ENCODE results near the gene AAK1.
A peak's percentile ranks its signal among the peaks of the same experiment; 100 is the strongest.
"Not testable (repeated sequence)": the region's sequence is repeated elsewhere in the genome, so short reads cannot be mapped to it uniquely, and the experiment has no call there.

The AAK1 gene

DNA sequence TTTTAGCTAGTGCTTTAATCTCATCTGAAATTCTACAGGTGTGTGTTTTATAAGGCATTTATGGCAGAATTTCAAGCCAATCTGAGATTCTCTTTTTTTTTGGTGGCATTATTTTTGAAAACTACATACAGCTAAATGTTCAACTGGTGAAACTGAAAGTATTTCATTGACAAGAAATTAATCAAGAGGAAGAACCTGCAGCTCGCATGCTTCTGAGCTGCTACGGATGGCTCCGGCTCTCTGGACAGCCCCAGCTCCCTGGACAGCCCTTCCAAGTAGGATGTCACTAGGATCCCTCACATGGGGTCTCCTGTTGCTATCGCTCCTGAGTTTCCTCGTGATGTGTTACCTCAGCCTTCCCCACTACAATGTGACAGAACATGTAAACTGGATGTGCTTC lies 46.4 kb downstream of the AAK1 start:
- no peak for DNase-seq

DNA sequence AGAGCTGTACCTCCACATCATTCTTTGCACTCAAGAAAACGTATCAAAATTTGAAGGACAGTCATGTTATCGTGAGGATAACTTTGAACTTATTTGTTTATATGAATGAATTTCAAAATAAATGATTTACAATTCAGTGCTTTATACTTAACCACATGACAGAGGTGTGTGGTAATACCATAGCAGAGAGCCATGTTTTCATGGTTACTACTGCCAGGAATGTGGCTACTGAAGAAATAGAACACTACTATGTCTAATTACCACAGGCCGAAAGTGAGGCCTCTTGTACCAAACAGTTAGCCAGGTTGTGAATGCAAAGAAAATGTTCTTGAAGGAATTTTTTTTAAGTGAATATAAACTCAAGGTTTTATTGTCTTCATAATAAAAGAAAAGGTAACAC lies 49.2 kb downstream of the AAK1 start:
- DNase-seq: no peak

DNA sequence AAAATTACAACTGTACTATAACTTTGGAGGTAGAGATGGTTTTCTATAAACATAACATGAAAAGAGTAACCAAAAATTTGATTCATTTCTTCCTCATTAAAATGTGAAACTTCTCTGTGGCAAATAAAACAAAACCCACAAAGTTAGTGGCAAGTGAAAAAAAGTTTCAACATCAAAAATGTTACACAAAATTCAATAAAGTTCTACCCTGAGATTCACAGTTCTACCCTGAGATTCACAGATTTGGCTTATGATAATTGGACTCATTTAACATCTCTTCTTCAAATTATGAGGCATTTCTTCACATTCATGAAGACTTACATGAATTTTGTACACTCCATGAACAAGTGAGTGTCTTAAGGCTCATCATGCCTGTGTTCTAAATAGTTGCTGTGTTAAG lies 51.0 kb downstream of the AAK1 start:
- no peak for DNase-seq

DNA sequence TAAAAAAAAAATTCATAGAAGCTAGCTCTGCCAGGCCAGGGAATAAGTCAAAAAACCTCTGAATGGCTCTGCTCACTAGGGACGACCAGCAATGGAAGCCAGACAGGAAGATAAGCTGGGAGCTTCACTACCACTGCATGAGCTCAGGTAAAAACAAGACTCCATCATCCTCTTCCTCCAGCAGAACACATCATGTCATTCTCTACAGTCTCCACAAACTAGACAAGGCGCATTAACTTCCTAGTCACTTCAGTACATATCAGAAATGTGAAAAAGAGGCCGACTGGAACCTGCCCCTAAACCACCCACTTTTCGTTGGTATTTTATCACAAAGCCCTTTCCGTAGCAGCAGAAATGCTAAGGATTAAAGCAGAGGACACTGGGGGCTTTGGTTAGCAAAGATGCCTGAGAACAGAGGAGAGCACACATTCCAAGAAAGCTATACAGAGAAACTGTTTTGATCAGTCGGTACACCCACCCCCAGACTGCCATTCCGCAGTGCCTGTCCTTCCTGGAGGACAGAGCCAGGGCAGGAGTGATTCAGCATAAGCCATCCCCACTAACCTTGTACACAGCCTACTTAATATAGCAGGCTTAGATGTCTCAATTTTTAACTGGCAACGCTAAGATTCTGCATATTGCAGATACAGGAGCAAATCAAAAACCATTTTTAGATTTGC lies 53.4 kb downstream of the AAK1 start:
- DNase-seq: no peak

DNA sequence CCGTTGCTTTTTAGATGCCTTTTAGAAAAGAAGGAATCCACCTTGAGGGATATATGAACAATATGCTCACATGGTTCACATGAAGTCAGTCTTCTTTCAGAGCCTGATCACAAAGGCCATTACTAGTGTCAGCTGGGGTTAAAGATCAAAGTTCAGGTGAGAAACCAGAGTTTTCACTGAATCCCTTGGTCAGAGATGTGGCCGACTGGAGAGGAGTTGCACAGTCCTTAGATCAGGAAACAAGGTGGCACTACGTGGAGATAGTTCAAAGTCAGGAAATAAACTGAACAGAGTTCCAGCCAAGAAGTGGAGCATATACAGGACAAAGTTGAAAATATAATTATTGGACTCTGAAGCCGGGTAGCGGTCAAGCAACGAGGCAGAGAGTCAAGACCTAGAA lies 54.6 kb downstream of the AAK1 start:
- DNase-seq: no peak

DNA sequence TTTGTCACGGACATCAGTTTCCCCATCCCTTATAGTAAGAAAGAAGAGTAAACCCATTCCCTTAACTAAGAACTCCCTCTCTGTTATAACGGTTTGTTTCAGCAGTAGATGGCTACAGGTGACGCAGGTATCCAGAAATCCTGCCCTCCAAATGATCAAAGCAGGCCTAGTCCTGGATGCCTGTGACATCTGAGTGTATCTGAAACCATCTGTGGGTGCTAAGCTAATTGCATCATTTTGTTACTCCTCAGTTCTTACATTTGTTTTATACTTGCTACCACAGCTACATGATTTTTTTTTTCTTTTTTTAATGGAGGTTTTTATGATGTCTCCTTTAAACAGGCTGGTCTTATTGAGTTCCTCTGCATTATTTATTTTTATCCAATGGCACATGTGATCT lies 55.1 kb downstream of the AAK1 start:
- no peak for DNase-seq

DNA sequence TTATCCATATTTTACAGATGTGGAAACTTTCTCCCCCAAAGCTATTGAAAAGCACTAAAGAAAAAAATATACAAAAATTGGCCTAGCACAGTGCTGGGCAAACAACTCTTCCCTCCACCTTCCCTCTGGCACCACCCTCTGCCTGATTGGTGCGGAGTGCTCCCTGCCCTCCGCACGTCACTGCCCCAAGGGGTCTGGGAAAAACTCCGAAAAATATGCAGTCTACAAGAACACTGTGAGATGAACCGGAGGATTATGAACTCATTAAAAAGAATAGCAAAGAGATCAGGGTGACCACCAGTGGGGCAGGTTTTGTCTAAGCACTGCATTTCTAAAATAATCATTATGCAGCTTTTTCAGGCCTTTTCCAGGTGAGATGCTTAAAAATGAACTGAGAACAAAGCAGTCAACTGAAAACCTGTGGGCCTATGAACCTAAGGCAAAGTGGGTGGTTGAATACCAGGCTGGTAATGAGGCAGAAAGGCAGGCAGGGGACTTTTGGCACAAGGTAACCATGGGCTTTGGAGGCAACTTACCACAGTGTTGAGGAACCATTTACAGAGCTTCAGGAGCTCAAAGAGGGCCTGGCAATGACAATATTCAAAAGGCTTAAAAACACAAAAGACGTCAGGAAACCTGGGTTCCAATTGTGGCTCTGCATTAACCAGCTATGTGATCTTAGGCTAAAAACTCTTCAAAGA lies 57.5 kb downstream of the AAK1 start:
- DNase-seq: no peak

DNA sequence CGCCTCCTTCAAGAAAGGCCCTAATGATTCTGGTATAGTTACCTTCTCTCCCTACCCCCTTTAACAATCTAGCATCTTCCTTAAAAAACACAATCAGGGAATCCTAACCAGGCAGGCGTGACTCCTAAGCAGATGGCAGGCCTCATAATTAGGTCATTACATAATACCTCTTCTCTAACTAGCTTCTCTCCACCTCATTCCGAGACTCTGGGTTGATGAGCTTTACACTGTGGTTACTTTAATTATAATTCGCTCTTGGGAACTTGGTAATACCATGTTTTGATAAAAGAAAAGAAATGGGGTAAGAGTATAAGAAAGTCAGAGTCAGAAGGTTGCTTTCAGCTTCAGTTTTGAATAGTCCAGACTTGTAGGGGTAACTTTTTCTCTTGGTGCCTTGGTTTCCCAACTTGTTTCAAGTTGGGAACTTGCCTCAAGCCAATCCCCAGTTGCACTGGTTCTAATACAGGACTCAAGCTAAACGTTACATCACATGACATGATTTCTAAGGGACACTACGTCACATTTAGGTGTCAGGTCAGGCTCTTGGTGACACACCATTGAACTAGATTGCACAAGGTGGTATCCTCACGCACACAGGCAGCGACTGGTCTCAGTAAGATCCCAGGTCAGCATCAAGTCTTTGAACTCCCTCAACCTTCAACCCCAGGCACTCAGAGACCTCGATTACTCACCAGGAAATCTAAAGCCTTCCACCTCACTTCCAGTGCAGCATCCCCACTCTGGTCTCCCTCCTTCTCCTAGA lies 59.2 kb downstream of the AAK1 start:
- DNase-seq: peak in 1 of 2 donors; percentile 24

DNA sequence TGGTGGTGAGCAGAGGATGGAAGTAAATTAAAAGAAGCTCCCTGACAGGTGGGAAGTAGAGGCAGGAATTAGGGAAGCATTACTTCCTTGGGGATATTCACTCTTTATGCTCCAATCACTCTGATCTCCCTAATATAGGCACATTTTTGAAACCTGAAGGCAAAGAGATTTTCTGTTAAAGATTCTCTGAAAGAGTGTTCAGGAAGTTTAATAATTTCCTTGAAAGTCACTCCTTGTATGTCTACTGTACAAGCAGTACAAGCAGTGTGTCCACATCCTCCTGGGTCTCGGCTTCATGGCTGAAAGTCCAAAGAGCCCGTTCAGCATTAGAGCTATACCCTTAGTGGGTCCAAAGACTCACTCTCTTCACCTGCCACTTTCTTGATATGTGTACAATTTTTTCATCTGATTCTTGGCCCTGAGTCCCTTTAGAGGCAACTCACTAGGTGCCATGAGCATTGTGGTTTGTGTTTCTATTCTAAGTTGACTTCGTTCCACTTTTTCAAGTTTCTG lies 60.2 kb downstream of the AAK1 start:
- DNase-seq: no peak

DNA sequence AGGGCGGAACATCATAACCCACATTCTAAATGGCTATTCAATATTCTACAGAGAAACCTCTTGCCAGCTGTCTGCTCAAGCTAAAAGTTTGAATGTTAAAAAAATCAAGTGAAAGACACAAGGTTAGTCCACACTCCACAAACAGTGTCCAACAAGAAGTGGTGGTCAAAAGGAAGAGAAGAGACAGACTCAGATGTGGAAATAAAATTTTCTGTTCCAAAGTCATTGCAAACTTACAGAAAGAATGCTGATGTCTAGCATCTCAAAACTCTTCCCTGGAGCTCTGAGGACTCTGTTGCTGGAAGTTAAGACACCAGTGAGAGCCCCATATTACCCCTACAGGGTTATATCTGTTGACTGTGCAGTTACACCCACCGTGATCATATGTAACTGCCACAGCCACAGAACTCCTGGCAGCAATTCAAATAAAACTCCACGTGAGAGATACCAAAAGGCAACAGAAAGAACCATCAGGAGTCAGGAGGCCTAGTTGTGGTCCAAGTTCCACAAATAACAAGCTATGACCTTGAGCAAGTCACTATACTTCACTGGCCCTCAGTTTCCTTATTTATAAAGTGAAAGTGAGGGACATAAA lies 60.9 kb downstream of the AAK1 start:
- no peak for DNase-seq

DNA sequence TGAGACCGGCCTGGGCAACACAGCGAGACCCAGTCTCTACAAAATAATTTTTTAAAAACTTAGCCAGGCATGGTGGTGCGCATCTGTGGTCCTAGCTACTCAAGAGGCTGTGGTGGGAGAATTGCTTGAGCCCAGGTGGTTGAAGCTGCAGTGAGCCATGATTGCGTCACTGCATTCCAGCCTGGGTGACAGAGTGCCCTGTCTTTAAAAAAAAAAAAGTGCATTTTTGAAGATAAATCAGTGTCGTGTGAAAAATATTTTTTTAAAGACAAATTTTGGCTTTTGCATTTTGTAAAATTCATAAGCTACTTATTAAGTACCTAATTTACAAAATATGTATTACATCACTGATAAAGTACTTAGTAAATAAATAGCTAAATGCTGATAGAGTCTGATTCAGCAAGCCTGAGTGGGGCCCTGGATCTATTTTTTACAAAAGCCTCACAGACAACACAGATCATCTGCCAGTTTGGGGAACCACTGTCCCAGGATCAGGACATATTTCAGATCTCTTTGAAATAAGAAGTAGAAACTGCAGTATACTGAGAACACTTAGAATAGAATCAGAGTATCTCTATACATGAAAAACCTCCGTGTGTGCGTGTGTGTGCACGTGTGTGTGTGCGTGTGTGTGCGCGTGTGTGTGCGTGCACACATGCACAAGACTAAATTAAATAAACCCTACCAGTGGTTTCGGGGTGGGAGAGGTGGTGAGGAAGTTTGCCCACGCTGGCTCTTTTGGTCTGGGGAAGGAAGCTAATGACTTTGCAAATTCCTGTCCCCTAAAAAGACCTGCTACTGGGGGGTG lies 61.6 kb downstream of the AAK1 start:
- DNase-seq: peak; percentile 13 to 18

DNA sequence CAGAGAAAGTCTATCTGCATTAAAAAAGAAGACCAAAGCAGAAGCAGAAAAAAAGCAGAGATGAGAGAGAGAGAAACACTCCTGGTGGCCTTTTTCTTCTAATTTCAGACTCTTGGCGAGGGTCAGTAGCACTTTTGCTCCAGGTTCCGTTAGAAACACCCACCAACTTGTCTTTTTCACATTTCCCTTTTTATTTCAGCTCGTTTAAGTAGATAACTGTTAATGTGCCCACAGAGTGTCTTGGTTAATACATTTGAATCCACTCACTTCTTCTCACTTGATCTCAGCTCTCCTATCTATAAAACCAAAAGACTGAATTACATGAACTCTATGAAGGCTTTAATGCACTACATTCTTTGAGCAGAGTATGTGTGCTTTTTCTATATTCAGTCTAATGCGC lies 63.1 kb downstream of the AAK1 start:
- no peak for DNase-seq

DNA sequence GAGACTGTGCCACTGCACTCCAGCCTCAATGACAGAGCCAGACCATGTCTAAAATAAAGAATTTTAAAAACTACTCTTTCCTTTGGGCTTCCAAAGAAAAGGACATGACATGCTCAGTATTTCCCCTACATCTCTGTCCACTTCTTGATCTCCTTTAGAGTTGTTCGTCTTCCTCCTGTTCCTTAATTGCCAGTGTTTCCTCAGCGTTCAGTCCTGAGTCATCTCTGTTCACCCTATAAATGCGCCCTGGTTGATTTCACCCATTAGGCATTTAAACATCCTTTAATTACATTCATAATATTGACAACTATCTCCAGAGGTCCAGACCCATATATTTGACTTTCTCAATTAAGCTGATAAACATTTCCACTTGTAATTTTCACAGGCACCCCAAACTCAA lies 64.0 kb downstream of the AAK1 start:
- no peak for DNase-seq

DNA sequence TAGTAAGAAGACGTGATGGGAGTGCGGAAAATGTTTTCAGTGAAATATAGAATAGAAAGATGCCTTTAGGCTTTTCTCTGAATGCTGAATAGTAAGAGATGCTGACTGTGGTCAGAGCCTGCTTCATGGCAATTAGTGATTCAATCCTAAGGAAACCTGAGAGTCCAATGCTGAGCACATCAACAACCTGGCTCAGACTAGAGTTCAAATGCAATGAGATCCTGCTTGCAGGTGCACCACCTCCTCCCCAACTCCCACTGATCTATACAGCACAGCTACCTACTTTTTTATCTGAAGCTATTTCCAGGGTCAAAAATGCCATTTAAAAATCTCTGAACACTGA lies 65.4 kb downstream of the AAK1 start:
- no peak for DNase-seq

DNA sequence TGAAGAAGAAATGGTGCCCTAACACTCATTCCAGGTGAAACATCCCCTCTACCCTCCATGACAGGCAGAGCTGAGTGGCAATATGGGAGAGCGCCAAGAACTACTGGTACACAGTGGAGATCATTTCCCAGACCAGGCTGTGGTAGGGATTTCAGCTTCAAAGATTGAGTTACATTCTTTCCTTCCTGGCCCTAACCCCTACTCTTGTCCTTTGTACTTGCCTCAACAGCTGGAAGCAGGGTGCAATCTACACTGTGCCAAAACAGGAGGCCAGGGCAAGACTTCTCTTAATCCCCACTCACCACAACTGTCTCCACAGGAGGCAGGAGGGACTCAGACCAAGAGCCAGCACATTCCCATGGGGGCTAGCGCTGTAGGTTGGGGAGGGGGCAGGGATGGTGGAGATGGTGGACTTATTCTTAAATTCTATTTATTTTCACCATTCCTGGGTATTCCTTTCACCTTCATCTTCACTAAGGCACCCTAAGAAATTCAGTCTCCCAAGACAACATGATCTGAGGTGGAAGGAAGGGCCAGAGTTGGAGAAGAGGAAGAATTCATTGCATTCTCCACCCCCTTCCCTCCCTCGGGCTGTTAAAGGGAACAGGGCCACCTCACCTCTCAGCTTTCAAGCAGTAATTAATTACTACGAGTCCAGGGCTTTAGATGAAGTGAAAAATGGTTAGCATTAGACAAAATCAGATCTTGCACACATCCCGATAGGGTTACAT lies 65.9 kb downstream of the AAK1 start:
- DNase-seq: no peak

DNA sequence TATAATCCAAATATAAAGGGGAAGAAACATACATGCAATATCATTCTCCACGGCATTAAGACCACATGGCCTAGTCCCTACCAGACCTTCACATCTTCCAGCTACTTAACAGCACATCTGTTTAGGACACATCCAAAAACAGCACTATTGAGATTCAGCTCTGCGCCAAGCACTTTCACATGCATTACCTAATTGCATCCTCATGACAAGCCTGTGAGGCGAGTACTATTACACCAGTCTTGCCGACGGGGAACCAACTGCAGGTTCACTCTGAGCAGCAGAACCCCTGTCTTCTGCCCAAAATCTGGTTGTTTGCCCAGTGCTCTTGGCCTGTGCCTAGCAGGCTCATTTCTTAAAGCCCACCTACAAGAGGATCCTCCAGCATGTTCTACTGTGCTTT lies 66.7 kb downstream of the AAK1 start:
- DNase-seq: no peak

DNA sequence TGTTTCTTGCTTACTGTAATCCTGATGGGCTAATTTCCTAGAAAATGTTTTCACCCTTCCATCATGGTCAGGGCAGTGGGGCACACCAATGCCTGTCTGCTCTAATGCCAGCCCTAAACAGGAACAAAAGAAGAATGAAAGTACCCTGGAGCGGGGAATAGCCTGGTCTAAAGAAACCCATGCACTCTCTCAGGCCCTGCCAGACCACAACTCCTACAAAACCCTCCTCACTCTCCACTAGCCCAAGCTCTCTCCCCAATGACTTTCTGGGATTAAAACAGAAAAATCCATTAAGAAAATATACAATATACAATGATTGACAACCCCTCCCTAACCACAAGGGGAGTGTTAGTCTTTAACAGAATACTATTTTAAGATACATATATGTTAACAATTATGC lies 67.6 kb downstream of the AAK1 start:
- DNase-seq: no peak

DNA sequence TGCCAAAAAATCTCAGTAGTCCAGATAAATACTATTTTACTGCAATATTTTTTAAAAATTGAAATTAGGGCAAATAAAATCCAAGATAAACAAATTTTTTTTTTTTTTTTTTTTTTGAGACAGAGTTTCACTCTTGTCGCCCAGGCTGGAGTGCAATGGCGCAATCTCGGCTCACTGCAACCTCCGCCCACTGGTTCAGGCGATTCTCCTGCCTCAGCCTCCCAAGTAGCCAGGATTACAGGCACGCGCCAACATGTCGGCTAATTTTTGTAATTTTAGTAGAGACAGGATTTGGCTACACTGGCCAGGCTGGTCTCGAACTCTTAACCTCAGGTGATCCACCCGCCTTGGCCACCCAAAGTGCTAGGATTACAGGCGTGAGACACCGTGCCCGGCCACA lies 68.2 kb downstream of the AAK1 start:
- DNase-seq: not testable (repeated sequence)

DNA sequence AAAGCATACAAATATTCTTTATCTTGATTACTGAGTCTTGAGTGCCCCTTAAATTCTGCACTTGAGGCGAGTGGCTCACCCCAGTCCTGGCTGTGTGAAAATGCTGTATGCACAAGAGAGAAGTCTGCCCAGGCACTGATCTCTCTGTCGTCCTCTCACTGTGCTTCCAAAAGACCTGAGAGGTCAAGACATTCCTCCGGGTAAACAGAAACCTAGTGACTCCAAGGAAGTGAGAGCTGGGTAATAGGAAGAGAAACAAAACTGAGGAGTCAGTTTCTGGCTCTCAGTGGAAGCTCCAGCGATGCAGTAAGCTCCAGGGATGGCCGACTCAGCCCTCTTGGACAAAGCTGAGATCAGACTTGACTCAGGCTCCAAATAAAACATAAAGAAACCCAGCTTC lies 70.9 kb downstream of the AAK1 start:
- no peak for DNase-seq

DNA sequence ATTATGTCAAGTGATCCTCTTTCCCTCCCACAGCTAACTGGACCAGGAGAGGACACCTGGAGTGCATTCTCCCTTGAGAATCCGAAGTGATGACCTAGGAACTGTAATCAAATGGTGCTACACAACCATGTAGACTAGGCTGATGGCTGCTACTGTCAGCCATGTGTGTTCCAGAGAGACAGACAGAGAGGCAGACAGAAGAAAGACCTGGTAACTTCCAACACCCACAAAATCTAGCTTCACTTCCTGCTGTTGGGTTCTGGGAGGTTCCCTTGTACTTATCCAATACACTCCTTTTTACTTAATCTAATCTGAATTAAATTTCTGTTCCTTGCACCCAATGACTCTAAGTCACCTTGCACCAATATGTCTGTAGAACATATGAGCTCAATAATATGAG lies 72.3 kb downstream of the AAK1 start:
- DNase-seq: no peak

DNA sequence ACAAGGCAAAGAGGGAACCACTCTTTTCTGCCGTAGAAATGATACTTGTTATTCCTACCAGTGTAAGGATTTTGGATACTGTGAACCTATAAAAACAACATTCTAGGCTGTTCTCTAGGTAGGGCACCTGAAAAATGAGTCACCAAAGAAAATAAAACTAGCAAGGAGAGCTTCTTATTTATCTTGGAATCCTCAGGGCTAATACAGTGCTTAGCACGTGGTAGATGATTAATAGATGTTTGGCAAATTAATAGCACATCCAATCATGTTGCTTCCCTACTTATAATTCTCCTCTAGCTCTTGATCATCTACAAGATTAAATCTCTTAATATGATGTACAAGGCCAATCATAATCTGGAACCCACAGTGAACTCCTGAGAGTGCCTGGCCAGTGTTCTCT lies 73.1 kb downstream of the AAK1 start:
- no peak for DNase-seq

DNA sequence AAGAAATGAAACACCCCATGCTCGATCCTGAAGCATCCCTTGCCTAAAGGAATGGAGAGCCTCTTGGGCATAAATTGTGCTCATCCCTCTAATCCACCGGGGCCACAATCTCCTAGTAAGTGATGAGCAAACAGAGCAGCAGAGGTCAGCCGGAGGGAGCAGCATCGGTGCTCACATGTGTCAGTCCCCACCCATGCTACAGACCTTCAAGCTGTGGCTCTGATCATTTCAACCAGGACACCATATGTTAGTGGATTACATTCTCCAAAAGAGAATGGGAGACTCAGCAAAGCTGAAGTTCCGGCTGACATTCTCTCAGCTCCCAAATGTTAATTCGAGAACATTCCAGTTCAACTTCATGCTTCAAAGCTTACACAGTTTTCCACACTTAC lies 75.6 kb downstream of the AAK1 start:
- no peak for DNase-seq

All from CD4-positive, alpha-beta T cell treated with Interferon alpha-2 for 1 hour (primary cell).